GM10248 (cell line): ENCODE results near the gene CFAP57.

Experiments used
- CTCF ChIA-PET: fragments of 300-600 bp; sonication (Branson Sonifier 250); formaldehyde crosslinking; extraction: SDS; loops from one replicate; lab custom pipeline; 2021; ENCODE audit warnings: antibody characterized with exemption; lab: Yijun Ruan, JAX
- POLR2A ChIA-PET: fragments of 350-650 bp; sonication (Branson Sonifier 250); formaldehyde crosslinking; extraction: SDS; loops from one replicate; lab custom pipeline; 2020; ENCODE audit warnings: antibody characterized with exemption; lab: Yijun Ruan, JAX
- DNase-seq: peaks from one replicate; pipeline ENCODE4 v3.0.0; 2012; ENCODE audit errors: extremely low spot score
- TF ChIP-seq, protein P1 (sequence below): IDR thresholded peaks from 2 replicates; pipeline ENCODE4 v1.5.1; 2012; ENCODE audit warnings: mild to moderate bottlenecking, low read depth; ENCODE audit errors: extremely low read depth, missing control alignments, control extremely low read depth

CFAP57 gene

DNA sequence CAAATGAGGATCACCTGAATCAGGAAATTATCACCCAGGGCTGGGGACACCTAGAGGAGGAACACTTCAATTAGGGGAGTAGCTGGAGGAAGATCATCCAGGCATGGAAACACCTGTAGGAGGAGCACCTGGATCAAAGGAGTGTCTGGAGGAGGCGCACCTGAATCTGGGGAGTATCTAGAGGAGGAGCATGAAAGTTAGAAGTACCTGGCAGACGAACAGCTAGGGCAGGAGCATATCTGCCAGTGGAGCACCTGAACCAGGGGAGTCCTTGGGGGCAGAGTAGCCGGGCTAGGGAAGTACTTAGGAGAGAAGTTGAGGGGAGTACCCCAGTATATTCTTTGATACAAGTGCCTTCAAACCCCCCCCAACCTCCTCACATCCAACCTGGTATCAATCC, 111.9 kb downstream of the CFAP57 start:
- ChIA-PET POLR2A (no interaction called here), CTCF (interaction anchor here (0.7 kb wide), 1 partner anchor 57 kb away, joined by 4 read pairs; no protein-coding TSS in a partner anchor)
- TF ChIP-seq, protein P1, sequence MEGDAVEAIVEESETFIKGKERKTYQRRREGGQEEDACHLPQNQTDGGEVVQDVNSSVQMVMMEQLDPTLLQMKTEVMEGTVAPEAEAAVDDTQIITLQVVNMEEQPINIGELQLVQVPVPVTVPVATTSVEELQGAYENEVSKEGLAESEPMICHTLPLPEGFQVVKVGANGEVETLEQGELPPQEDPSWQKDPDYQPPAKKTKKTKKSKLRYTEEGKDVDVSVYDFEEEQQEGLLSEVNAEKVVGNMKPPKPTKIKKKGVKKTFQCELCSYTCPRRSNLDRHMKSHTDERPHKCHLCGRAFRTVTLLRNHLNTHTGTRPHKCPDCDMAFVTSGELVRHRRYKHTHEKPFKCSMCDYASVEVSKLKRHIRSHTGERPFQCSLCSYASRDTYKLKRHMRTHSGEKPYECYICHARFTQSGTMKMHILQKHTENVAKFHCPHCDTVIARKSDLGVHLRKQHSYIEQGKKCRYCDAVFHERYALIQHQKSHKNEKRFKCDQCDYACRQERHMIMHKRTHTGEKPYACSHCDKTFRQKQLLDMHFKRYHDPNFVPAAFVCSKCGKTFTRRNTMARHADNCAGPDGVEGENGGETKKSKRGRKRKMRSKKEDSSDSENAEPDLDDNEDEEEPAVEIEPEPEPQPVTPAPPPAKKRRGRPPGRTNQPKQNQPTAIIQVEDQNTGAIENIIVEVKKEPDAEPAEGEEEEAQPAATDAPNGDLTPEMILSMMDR = no peak

DNA sequence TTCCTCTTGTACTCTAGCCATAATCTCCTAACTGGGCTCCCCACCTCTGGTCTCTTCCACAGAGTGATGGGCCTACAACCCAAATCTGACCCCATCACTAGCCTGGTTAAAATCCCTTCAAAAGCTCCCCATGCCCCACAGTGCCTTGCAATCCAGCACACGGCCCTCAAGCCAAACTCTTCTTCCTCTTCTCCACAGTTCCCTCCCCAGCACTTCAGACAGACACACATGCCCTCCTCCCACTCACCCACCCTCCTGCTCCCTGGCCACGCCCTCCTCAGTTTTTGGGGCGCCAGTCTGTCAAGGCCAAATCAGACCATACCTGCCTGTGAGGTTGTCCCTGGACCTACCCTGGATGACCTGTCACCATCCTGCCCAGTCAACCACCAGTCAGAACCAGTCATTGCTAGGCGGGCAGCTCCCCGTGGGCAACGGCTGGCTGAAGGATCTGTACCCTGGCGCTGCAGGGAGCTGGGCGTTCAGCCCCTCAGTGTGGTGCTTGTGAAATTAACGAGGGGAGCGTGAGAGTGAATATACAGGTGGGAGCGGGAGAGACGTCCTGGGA, 112.5 kb downstream of the CFAP57 start:
- TF ChIP-seq, protein P1 = no peak
- ChIA-PET CTCF (interaction anchor here (0.7 kb wide), 1 partner anchor 58 kb away, joined by 4 read pairs; no protein-coding TSS in a partner anchor), POLR2A (no interaction called here)
- DNase-seq = no peak

More for the DNA sequence above, 111.9 kb downstream of the CFAP57 start:
- no peak for DNase-seq

DNA sequence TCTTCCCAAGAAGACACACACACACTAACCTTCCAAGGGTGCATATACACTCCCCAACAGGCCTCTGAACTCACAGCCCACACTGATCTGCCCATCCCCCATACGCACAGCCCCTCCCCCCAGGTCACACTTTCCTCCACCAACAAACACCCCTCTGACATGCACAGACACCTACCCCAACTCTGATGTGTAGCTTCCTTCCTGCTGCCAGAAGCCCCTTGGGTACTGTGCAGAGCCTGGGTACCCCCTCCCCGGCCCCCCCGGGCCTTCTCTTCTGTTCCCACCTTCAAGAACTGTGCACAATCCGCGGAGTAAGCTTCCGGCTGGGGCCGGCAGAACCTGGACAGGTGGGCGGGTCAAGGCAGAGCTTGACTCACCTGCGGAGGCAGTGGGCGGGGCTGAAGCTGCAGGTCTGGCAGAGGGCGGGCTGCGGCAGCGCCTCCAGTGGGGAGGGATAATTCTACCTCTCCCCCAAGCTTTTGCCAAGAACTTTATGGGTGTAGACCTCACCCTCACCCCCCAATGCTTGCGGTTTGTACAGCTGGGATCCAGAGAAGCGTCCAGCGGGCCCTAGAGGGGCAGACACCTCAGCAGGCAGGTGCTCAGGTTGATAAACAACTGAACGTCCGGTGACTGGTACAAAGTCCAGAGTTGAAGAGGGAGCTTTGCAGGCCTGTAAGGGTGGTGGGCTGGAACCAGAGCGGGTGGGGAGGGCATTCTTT, 113.3 kb downstream of the CFAP57 start, which contains the start of gene C1orf210:
Gene C1orf210 (minus strand): TSS at position 313 of the 722 bp plus-strand sequence. CDS start 2,311 bp downstream, outside the sequence.
- ChIA-PET POLR2A (no interaction called here), CTCF (interaction anchor here (1.3 kb wide), 2 partner anchors 9 to 10 kb away, joined by 3 to 4 read pairs; no protein-coding TSS in a partner anchor)
- TF ChIP-seq, protein P1 = no peak
- no peak for DNase-seq

DNA sequence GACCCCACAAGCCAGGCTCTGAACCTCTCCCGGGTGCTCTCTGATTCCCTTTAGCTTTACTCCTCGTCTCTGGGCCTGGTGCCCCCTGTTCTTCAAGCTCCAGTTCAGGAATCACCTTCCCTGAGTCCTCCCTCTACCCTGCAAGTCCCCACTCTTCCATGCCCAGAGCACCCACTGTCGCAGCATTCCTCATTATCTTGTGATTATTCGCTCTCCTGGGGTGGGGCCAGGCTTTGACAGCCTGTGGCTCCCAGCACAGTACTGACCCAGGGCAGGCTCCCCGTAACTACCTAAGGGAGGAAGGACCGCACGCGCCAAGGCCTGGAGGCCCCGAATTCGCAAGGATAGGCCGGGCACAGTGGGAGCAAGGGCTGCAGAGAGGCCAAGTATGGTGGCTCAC, 114.0 kb downstream of the CFAP57 start:
- TF ChIP-seq, protein P1 = no peak
- ChIA-PET POLR2A (no interaction called here), CTCF (interaction anchor here (1.0 to 1.3 kb wide), 3 partner anchors 8 to 21 kb away, joined by 3 to 4 read pairs (median 3); no protein-coding TSS in a partner anchor)
- DNase-seq = no peak

DNA sequence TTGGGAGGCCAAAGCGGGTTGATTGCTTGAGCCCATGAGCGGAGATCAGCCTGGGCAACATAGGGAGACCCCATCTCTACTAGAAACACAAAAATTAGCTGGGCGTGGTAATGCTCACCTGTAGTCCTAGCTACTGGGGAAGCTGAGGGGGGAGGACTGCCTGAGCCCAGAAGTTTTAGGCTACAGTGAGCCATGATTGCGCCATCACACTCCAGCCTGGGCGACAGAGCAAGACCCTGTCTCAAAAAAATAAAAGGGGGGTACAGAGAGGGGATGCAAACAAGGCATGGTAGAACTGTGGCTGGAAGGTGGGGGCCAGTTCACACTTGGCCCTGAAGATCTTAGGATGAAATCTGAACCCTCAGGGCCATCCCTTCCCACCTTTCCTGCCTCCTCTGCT, 114.4 kb downstream of the CFAP57 start:
- CTCF ChIA-PET = interaction anchor here (1.0 to 1.3 kb wide), 3 partner anchors 8 to 21 kb away, joined by 3 to 4 read pairs (median 3); no protein-coding TSS in a partner anchor
- no peak for DNase-seq
- POLR2A ChIA-PET = no interaction called here
- TF ChIP-seq, protein P1 = no peak

DNA sequence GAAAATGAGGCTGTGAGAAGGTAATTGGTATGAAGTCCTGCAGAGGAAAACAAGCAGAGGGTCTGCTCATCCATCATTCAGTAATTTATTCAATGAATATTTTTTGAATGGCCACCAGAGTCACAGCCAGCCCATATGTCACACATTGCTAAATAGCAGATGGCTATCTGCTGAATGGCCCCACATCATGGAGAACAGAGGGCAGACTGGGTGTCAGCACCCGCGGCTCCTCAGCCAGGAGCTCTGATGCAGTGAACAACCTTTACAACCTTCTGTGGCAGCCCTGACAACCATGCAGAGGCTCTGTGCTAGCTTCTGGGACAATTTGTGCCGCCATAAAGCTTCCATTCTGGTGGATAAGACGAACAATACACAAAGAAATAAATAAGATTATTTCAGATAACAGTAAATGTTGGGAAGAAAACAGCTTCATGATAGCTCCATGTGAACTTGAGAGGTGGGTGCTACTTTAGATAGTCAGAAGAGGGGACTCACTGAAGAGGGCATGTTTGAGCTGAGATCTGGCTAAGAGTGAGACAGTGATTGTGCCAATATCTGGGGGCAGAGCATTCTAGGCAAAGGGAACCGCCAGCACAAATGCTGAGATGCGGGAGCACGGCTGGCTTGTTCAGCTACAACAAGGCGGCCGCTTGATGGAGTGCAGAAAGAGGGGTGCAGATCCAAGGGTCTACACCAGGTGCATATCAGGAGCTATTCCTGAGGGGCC, 116.1 kb downstream of the CFAP57 start:
- CTCF ChIA-PET = interaction anchor here (0.9 to 1.3 kb wide), 3 partner anchors 8 to 212 kb away, joined by 3 to 5 read pairs (median 3); no protein-coding TSS in a partner anchor
- TF ChIP-seq, protein P1 = no peak
- POLR2A ChIA-PET = no interaction called here
- no peak for DNase-seq
